GM12892 (cell line): ENCODE data around the gene DGLUCY.

Experiments
- POLR2A ChIP-seq: IDR thresholded peaks from 2 replicates; pipeline ENCODE4 v1.6.1; 2011; ENCODE audit warnings: low read depth, low read length, control low read depth
- POLR2AphosphoS5 ChIP-seq: IDR thresholded peaks from 2 replicates; pipeline ENCODE4 v1.6.1; 2011; ENCODE audit warnings: low read depth, low read length, control low read depth
- TAF1 ChIP-seq: IDR thresholded peaks from 2 replicates; pipeline ENCODE4 v1.6.1; 2011; ENCODE audit warnings: low read depth, mild to moderate bottlenecking, control low read depth, low read length, borderline replicate concordance

- TF ChIP-seq POLR2AphosphoS5 (no peak), POLR2A (no peak), TAF1 (no peak)
These were observed 23.1 kb upstream of the DGLUCY start for GRCh38 chr14:91090743-91091142.
